Measurements from ENCODE around the gene PGPEP1. TPM values are rescaled to one million over a fixed set of nuclear protein-coding genes. Genes with fewer than 3 reads are reported as not detected.

Gene PGPEP1
- total and polyA plus RNA-seq, 10 of the 15 experiments (the other 5 are each of a cell fraction or from before 2014, with no cell fraction given), result 13.8 to 39.4 (median 17.0) TPM

GRCh38 chr19:18414504-18415177 lies 74.2 kb downstream of the PGPEP1 start (continued):
- TF ChIP-seq ZNF592 (IDR thresholded peaks at IDR 0.05), result no peak
- no peak for TF ChIP-seq PAX5 (IDR thresholded peaks at IDR 0.05; ENCODE audit: borderline replicate concordance, low read depth, low read length)
- TF ChIP-seq ASH2L (IDR thresholded peaks at IDR 0.05; ENCODE audit: borderline replicate concordance, low read depth), result no peak
- TF ChIP-seq ZBTB4 (CRISPR knock-in tag; IDR thresholded peaks at IDR 0.05), result no peak
- TF ChIP-seq ELK1 (IDR thresholded peaks at IDR 0.05; ENCODE audit: low read depth, low read length), result no peak
